ENCODE results near the gene ARFGAP3. TPM values are rescaled to one million over a fixed set of nuclear protein-coding genes. Genes with fewer than 3 reads are reported as not detected.

ARFGAP3 gene
- total RNA-seq, 1 donor from 2014 or later = 59.5 TPM

DNA sequence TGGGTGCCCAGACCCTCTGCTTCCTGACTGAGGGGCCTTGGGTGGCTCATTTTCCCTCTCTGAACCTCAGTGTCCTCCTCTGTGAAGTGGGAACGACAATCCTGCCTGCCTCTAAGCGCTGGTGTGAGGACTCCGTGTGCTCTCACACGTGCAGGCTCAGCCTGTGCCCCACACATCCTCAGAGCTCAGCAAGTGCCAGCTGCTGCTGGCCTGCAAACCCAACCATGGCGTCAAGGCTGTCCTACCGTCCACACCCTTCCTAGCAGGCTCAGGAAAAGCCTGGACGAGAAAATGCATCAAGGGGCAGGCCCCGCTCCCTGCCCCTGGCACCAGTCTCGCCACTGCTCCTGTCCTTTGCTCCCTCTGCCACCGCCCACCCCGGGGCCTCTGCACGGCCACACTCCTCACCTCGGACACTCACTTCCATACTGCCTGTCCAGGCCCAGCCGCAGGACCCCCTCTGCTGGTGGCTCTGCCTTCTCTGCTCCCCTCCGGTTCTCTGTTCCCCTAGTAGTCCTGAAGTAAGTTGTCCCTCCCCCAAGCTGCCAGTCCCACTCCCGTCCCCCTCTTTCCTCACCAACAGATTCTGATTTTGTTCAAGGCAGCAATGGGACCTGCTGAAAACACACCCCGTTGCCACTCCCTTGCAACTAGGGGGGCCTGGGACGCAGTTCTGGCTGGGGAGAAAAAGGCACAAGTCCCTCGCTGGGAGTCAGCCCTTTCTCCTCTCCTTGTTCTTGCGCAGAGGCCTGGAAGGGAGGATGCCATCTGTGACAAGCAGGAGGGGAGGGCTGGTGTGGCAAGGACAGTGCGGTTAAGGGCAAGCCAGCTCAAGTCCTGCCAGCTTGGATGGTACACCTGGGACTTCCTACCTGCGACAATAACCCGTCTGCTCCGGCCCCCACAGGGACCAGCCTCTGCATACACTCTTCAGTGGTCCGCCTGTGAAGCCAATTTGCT lies 62.2 kb downstream of the ARFGAP3 start:
- Histone ChIP-seq H3K4me3 (ENCODE audit: insufficient read depth, low read depth, low read length) (no peak overlapping the region), H3K4me2 (ENCODE audit: low read length) (no peak overlapping the region), H3K79me2 (ENCODE audit: insufficient read depth, low read length) (no peaks in the 10 kb centered on the region), H3K4me1 (ENCODE audit: insufficient read depth, low read length) (no peaks in the 10 kb centered on the region), H3K9me3 (ENCODE audit: insufficient read depth, low read depth, low read length) (no peaks in the 10 kb centered on the region), H3K27me3 (ENCODE audit: insufficient read depth, low read length) (no peaks in the 10 kb centered on the region), H4K20me1 (ENCODE audit: insufficient read depth, low read length) (peaks cover 21% of the 10 kb centered on the region), H3K9ac (ENCODE audit: low read length) (no peak overlapping the region), H3K36me3 (ENCODE audit: insufficient read depth, low read length) (peaks cover 15% of the 10 kb centered on the region), H3K27ac (ENCODE audit: low read depth, low read length) (no peak overlapping the region), H2AFZ (ENCODE audit: low read depth, low read length) (no peak overlapping the region)
- Mint-ChIP-seq H3K36me3 (ENCODE audit: low read depth, unreplicated experiment) (peaks cover 10% of the 10 kb centered on the region), H3K4me1 (ENCODE audit: low read depth, unreplicated experiment) (peaks cover 10% of the 10 kb centered on the region), H3K9me3 (ENCODE audit: unreplicated experiment) (no peaks in the 10 kb centered on the region), H3K4me3 (ENCODE audit: unreplicated experiment) (no peak overlapping the region), H3K27ac (ENCODE audit: unreplicated experiment) (peak overlapping the region; percentile 55), H3K27me3 (ENCODE audit: low read depth, unreplicated experiment) (no peaks in the 10 kb centered on the region)
- no peak for DNase-seq (ENCODE audit: low read depth)
- TF ChIP-seq, protein P1, sequence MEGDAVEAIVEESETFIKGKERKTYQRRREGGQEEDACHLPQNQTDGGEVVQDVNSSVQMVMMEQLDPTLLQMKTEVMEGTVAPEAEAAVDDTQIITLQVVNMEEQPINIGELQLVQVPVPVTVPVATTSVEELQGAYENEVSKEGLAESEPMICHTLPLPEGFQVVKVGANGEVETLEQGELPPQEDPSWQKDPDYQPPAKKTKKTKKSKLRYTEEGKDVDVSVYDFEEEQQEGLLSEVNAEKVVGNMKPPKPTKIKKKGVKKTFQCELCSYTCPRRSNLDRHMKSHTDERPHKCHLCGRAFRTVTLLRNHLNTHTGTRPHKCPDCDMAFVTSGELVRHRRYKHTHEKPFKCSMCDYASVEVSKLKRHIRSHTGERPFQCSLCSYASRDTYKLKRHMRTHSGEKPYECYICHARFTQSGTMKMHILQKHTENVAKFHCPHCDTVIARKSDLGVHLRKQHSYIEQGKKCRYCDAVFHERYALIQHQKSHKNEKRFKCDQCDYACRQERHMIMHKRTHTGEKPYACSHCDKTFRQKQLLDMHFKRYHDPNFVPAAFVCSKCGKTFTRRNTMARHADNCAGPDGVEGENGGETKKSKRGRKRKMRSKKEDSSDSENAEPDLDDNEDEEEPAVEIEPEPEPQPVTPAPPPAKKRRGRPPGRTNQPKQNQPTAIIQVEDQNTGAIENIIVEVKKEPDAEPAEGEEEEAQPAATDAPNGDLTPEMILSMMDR (IDR thresholded peaks at IDR 0.05; ENCODE audit: insufficient read depth, low read depth, low read length) = no peak
- FAIRE-seq = no peak

DNA sequence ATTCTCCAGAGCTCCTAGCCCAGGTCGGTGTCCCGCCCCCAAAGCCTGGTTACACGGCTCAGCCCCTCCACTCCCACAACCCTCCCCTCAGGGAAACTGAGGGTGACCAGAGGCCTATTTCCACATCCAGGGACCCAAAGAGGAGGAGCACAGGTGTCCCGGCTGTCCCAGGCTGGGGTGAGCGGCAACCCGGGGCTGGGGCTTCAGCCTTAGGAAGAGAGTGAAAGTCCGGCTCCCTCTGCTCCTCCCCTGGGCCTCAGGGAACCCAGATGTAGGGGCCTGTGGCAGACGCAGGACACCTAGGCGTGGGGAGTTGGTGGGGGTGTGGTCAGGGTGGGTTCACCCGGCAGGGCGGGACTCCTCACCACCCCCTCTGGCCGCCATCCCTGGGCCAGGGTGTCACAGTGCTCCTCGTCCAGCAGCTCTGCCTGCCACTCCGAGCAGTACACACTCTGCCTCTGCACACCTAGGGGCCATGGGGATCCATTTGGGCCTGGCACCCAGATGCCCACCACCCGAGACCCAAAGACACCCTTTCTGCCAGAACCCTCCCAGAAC lies 63.1 kb downstream of the ARFGAP3 start:
- FAIRE-seq (no peak), DNase-seq (ENCODE audit: low read depth) (no peak)
- H3K9ac ChIP-seq (ENCODE audit: low read length) = no peak overlapping the region
- Mint-ChIP-seq H3K27ac (ENCODE audit: unreplicated experiment) (no peak overlapping the region), H3K36me3 (ENCODE audit: low read depth, unreplicated experiment) (peaks cover 10% of the 10 kb centered on the region), H3K9me3 (ENCODE audit: unreplicated experiment) (no peaks in the 10 kb centered on the region), H3K4me1 (ENCODE audit: low read depth, unreplicated experiment) (peaks cover 10% of the 10 kb centered on the region), H3K27me3 (ENCODE audit: low read depth, unreplicated experiment) (no peaks in the 10 kb centered on the region), H3K4me3 (ENCODE audit: unreplicated experiment) (no peak overlapping the region)
- no peak overlapping the region for H3K4me2 ChIP-seq (ENCODE audit: low read length)
- H3K4me1 ChIP-seq (ENCODE audit: insufficient read depth, low read length) = no peaks in the 10 kb centered on the region
- H3K9me3 ChIP-seq (ENCODE audit: insufficient read depth, low read depth, low read length) = no peaks in the 10 kb centered on the region
- H3K36me3 ChIP-seq (ENCODE audit: insufficient read depth, low read length) = peaks cover 14% of the 10 kb centered on the region
- H3K27me3 ChIP-seq (ENCODE audit: insufficient read depth, low read length) = no peaks in the 10 kb centered on the region
- no peaks in the 10 kb centered on the region for H3K79me2 ChIP-seq (ENCODE audit: insufficient read depth, low read length)
- TF ChIP-seq EZH2 (IDR thresholded peaks at IDR 0.05; ENCODE audit: insufficient read depth, low read length) = no peak
- TF ChIP-seq, protein P1 (IDR thresholded peaks at IDR 0.05; ENCODE audit: insufficient read depth, low read depth, low read length) = no peak
- H4K20me1 ChIP-seq (ENCODE audit: insufficient read depth, low read length) = peaks cover 12% of the 10 kb centered on the region
- H2AFZ ChIP-seq (ENCODE audit: low read depth, low read length) = no peak overlapping the region
- H3K4me3 ChIP-seq (ENCODE audit: insufficient read depth, low read depth, low read length) = no peak overlapping the region
- H3K27ac ChIP-seq (ENCODE audit: low read depth, low read length) = no peak overlapping the region
